Measurements from ENCODE around the gene GABRB3.

Gene GABRB3

GRCh38 chr15:26580943-26581342, 191.9 kb downstream of the GABRB3 start:
- no peaks in the 10 kb centered on the region for H3K9me2 ChIP-seq (replicated peaks; ENCODE audit: low read depth, low read length)
- no peak overlapping the region for H3K4me2 ChIP-seq (ENCODE audit: low read depth, low read length, poor library complexity, severe bottlenecking)
- no peak for TF ChIP-seq EZH2phosphoT487 (IDR thresholded peaks at IDR 0.05; ENCODE audit: borderline replicate concordance)
- no peak for TF ChIP-seq CTCF (conservative IDR thresholded peaks at IDR 0.05; ENCODE audit: low read length)
- H3K27me3 ChIP-seq (ENCODE audit: insufficient read depth, low read length, poor library complexity, severe bottlenecking), result no peaks in the 10 kb centered on the region
- H3K79me2 ChIP-seq (ENCODE audit: insufficient read depth, low read length), result no peaks in the 10 kb centered on the region
- no peaks in the 10 kb centered on the region; the same call in 1 of the 2 replicates for H3K9me3 ChIP-seq (ENCODE audit: insufficient read depth, low read depth, low read length)
- H3K4me1 ChIP-seq (ENCODE audit: insufficient read depth, low read length, poor library complexity, severe bottlenecking), result no peaks in the 10 kb centered on the region
- H3K4me3 ChIP-seq (ENCODE audit: low read length, poor library complexity, severe bottlenecking), result no peak overlapping the region
- H2AFZ ChIP-seq (ENCODE audit: low read length), result no peak overlapping the region
- no peaks in the 10 kb centered on the region for H4K20me1 ChIP-seq (ENCODE audit: insufficient read depth, low read length, poor library complexity, severe bottlenecking)
- no peaks in the 10 kb centered on the region for H3K36me3 ChIP-seq (ENCODE audit: insufficient read depth, low read length)
- no peaks in the 10 kb centered on the region for H3F3A ChIP-seq (ENCODE audit: low read depth)
- H3K9ac ChIP-seq (ENCODE audit: low read depth, low read length, poor library complexity, severe bottlenecking), result no peak overlapping the region

GRCh38 chr15:26572602-26573350, 200.1 kb downstream of the GABRB3 start:
- Histone ChIP-seq H3K27me3 (ENCODE audit: insufficient read depth, low read length, poor library complexity, severe bottlenecking) (no peaks in the 10 kb centered on the region), H4K20me1 (ENCODE audit: insufficient read depth, low read length, poor library complexity, severe bottlenecking) (no peaks in the 10 kb centered on the region), H3K4me1 (ENCODE audit: insufficient read depth, low read length, poor library complexity, severe bottlenecking) (no peaks in the 10 kb centered on the region), H2AFZ (ENCODE audit: low read length) (no peak overlapping the region), H3F3A (ENCODE audit: low read depth) (no peaks in the 10 kb centered on the region), H3K9me2 (replicated peaks; ENCODE audit: low read depth, low read length) (no peaks in the 10 kb centered on the region), H3K9me3 (ENCODE audit: insufficient read depth, low read depth, low read length) (no peaks in the 10 kb centered on the region), H3K79me2 (ENCODE audit: insufficient read depth, low read length) (no peaks in the 10 kb centered on the region), H3K36me3 (ENCODE audit: insufficient read depth, low read length) (no peaks in the 10 kb centered on the region), H3K4me2 (ENCODE audit: low read depth, low read length, poor library complexity, severe bottlenecking) (no peak overlapping the region), H3K9ac (ENCODE audit: low read depth, low read length, poor library complexity, severe bottlenecking) (no peak overlapping the region), H3K4me3 (ENCODE audit: low read length, poor library complexity, severe bottlenecking) (no peak overlapping the region)
- TF ChIP-seq EZH2phosphoT487 (IDR thresholded peaks at IDR 0.05; ENCODE audit: borderline replicate concordance), result no peak
- no peak for TF ChIP-seq CTCF (conservative IDR thresholded peaks at IDR 0.05; ENCODE audit: low read length)

GRCh38 chr15:26571346-26571745, 201.5 kb downstream of the GABRB3 start:
- H3K4me3 ChIP-seq (ENCODE audit: low read length, poor library complexity, severe bottlenecking), result no peak overlapping the region
- TF ChIP-seq CTCF (conservative IDR thresholded peaks at IDR 0.05; ENCODE audit: low read length) (no peak), EZH2phosphoT487 (IDR thresholded peaks at IDR 0.05; ENCODE audit: borderline replicate concordance) (no peak)

More at GRCh38 chr15:26571346-26571745, 201.5 kb downstream of the GABRB3 start:
- Histone ChIP-seq H3K4me2 (ENCODE audit: low read depth, low read length, poor library complexity, severe bottlenecking) (no peak overlapping the region), H3K36me3 (ENCODE audit: insufficient read depth, low read length) (no peaks in the 10 kb centered on the region), H3K79me2 (ENCODE audit: insufficient read depth, low read length) (no peaks in the 10 kb centered on the region), H3K9ac (ENCODE audit: low read depth, low read length, poor library complexity, severe bottlenecking) (no peak overlapping the region), H3K9me2 (replicated peaks; ENCODE audit: low read depth, low read length) (no peaks in the 10 kb centered on the region), H3F3A (ENCODE audit: low read depth) (no peaks in the 10 kb centered on the region), H4K20me1 (ENCODE audit: insufficient read depth, low read length, poor library complexity, severe bottlenecking) (no peaks in the 10 kb centered on the region), H3K27me3 (ENCODE audit: insufficient read depth, low read length, poor library complexity, severe bottlenecking) (no peaks in the 10 kb centered on the region), H3K4me1 (ENCODE audit: insufficient read depth, low read length, poor library complexity, severe bottlenecking) (no peaks in the 10 kb centered on the region), H2AFZ (ENCODE audit: low read length) (no peak overlapping the region), H3K9me3 (ENCODE audit: insufficient read depth, low read depth, low read length) (peaks cover 4% of the 10 kb centered on the region; the same call in 1 of the 2 replicates)
